HG02840 (cell line): ENCODE data around the gene CDX2.
"Not testable (repeated sequence)": the region's sequence is repeated elsewhere in the genome, so short reads cannot be mapped to it uniquely, and the experiment has no call there.

Source experiments
- ATAC-seq: cut with Tn5 transposase; IDR thresholded peaks from one replicate; pipeline ENCODE4 v1.9.1; 2021; ENCODE audit warnings: mild to moderate bottlenecking, moderate library complexity, moderate number of reproducible peaks; ENCODE audit not compliant: unreplicated experiment, low FRiP score

Gene CDX2

DNA sequence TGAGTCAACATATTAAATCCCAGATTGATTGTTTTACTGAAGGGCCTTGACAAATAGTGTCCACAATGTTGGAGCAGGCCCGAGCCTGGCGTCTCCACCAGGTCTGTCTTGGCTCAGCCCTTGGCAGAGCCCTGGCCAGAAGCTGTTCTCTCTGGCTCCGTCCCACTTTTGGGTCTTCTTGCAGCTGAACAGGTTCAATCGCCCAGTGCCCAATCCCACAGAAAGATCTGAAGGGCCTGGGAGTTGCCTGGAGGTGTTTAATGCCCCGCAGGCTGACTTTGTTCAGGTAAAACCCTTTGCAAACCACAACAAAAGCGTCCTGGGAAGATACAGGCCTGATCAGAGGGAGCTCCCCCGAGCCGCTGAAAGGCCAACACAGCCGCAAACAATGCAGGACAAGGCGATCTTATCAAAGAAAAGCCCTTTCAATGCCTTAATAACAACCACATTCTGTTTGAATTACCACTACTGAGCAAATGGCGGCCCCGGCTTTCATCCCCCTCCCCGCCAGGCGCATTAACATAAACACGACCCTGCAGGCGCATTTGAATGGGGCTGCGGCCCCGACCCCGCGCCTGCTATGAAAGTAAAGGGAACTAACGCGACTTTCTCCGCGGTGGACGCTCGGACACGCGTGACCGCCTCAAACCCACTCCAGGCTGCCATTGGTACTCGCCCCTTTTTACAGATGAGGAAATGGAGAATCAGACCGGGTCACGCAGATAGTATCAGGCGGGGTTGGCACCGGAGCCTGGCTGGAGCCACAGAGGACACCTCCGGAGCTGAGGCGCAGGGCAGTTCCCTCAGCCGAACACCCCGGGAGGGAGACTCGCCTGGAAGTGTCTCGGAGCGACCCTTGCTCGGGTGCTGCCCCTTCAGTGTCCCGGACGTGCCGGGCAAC lies 3.1 kb downstream of the CDX2 start:
- no peak for ATAC-seq

DNA sequence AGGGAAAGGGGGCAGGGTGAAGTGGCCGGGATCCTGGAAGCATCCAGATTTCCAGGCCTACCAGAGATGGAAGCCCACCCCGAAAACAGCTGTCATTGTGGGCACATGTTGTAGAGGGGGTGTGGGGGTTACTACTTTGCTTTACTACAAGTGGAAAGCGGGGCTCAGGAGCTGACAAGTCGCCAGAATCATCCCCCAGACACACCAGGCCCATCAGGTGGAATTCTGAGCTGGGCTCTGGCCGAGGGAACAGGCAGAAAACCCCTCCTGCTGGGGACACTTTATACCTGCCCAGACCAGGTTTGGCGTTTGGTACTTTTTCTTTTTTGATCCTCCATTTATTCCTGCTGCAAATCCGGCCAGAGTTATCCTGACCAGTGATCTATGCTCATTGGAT lies 3.8 kb downstream of the CDX2 start:
- no peak for ATAC-seq

GRCh38 chr13:27964741-27965323 lies 4.3 kb downstream of the CDX2 start:
- ATAC-seq: no peak

GRCh38 chr13:27964206-27964605 lies 4.9 kb downstream of the CDX2 start:
- not testable (repeated sequence) for ATAC-seq

GRCh38 chr13:27963491-27963890 lies 5.6 kb downstream of the CDX2 start:
- no peak for ATAC-seq

- ATAC-seq: no peak
Observed at GRCh38 chr13:27962982-27963381, 6.1 kb downstream of the CDX2 start.

GRCh38 chr13:27962128-27962841 lies 6.8 kb downstream of the CDX2 start:
- no peak for ATAC-seq

DNA sequence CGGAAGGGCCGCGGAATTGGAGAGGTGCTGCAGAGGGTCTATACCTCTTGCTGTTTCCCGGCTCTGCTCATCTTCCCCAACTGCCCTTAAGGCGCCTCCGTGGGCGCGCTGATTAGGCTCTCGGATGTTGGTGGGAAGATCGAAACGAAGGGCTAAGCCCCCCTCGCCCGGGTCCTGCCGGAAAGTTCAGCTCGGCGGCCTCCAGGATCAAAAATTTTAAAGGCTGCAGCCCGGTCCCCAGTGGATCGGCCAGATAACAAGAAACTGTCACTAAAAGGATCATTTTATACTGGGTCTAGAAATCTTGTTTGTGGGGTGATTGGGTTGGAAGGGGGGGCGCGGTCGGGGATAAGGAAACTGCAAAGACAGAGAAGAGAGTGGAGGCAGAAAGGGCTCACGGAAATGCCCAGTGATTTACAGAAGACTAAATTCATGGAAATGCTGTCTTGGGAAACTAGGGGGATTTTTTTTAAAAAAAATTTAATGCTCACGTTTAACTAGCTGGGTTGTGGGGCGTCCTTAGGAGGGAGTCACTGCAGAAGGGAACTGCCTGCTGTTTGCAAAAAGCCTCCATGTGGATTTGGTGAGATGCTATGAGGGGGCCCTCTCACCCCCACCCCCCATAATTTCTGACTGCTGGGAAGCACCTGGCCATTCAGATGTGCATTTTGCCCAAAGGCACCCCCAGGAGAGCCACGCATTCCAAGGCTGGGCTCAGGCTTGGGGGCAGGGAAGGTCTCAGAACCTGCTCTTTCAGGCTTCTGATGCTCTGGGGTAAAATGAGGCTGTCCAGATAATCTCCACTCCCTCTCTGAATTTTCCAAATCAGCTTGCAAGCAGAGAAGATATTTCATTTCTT lies 7.7 kb downstream of the CDX2 start:
- no peak for ATAC-seq

DNA sequence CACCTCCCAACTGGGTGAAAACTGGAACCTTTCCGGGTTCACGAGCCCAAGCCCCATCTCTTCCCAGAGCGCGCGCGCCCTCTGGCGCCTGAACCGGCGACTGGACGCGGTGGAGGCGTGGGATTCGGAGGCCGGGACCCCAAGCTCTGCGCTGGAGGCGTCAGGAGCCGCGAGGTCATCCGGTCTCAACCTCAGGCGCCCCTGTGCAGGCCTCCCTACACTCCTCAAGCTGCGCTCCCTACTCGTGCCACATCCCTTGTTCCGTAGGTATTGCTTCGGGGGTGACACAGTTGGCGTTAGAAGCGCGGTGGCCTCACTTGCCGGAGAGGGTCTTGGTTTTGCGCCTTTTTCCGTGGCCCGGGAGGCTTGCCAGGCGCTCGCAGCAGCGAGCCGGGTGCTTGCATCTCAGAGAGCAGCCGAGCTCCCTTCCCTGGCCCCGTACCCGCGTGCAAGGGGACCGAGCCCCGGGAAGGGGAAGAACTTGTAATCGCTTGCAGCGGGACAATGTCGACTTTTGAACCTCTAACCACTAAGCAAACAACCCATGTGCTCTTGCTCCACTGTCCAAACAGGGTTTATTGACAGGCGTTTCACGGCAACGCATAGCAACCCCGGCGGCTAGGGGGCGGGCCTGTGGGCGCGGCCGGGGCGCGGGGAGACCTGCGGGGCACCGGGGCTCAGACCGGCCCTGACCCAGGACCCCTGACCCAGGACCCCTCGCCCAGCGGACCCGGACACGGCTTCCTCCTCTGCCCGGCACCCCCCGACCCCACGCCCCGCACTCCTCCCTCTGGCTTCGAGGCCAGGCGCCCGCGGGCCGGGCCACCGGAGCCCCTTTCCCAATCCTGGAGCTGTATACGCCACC lies 8.5 kb downstream of the CDX2 start:
- no peak for ATAC-seq

GRCh38 chr13:27959976-27960361 lies 9.1 kb downstream of the CDX2 start:
- ATAC-seq: no peak

GRCh38 chr13:27956576-27957300 lies 12.4 kb downstream of the CDX2 start:
- no peak for ATAC-seq

GRCh38 chr13:27955014-27955591 lies 14.0 kb downstream of the CDX2 start:
- ATAC-seq: no peak

DNA sequence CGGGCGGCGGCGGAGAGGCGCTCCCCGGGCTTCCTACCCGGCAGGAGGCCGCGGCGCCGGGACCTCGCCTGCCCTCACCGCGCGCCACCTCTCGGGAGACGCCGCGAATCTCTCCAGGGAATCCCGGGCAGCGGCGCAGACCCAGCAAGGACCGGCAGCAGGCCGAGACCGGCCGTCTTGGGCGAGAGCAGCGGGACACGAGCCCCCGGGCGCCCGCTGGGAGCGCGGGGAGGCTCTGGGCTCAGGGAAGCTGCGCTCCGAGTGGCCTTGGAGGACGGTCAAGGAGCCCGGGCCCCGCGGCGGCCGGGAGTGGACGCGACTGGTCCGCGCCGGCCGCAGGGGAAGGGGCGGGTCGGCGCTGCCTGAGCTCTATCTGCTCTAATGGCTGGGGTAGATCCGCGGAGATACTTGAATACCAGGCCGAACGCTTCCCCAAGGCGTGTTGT lies 14.7 kb downstream of the CDX2 start:
- no peak for ATAC-seq

- ATAC-seq: no peak
Observed at GRCh38 chr13:27953676-27954405, 15.3 kb downstream of the CDX2 start.

GRCh38 chr13:27952876-27953675 lies 16.0 kb downstream of the CDX2 start:
- ATAC-seq: no peak

DNA sequence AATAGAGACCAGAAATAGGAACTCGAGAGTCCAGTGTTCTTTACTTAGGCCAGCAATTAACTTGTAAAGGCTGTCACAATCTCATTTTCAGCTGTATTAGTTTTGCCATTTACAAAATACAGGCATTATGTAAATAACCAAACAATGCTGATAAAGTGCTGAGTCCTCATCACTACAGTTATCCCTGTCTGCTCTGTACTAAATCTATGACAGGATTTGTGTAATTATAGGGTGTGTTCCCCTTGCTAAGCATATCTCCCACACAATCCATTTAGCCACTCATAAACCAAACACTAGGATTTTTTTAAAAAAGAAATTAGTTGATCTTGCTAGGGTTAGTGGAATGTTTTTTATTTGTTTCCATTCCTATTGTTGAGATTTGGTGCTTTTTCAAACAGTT lies 26.1 kb downstream of the CDX2 start:
- ATAC-seq: no peak
